Small intestine (tissue), 7 donors: ENCODE results near the gene PBRM1. TPM values are rescaled to one million over a fixed set of nuclear protein-coding genes. Genes with fewer than 3 reads are reported as not detected.

Experiments used
- DNase-seq, 2 donors: peaks; one replicate each; pipeline versions ENCODE4 v3.0.0 to v3.0.0-alpha.2; 2013
- FAIRE-seq: peaks from 2 replicates; lab custom pipeline; 2012; peaks lifted over from hg19 to GRCh38; lab: Jason Lieb, UNC
- H3K27ac ChIP-seq, 3 donors: one replicate each; pipeline ENCODE4 v1.5.1; 2013; ENCODE audit warnings: low read length in 2 of 3, mild to moderate bottlenecking in 2 of 3, control low read depth in 1 of 3, inconsistent platforms in 1 of 3, low read depth in 1 of 3, moderate library complexity in 1 of 3
- H3K27me3 ChIP-seq, 3 donors: one replicate each; pipeline ENCODE4 v1.6.1; 2013; ENCODE audit warnings: low read length in 3 of 3, inconsistent platforms in 1 of 3; ENCODE audit not compliant: control insufficient read depth in 3 of 3, insufficient read depth in 3 of 3
- H3K36me3 ChIP-seq, 3 donors: one replicate each; pipeline ENCODE4 v1.6.1; 2013; ENCODE audit warnings: low read length in 3 of 3, inconsistent platforms in 1 of 3, low read depth in 1 of 3, mild to moderate bottlenecking in 1 of 3, moderate library complexity in 1 of 3; ENCODE audit not compliant: control insufficient read depth in 3 of 3, insufficient read depth in 2 of 3
- H3K4me1 ChIP-seq, 3 donors: one replicate each; pipeline ENCODE4 v1.6.1; 2013; ENCODE audit warnings: low read length in 2 of 3, inconsistent platforms in 1 of 3, low read depth in 1 of 3, mild to moderate bottlenecking in 1 of 3, moderate library complexity in 1 of 3; ENCODE audit not compliant: control insufficient read depth in 3 of 3, insufficient read depth in 2 of 3
- H3K4me3 ChIP-seq, 3 donors: one replicate each; pipeline ENCODE4 v1.5.1; 2013; ENCODE audit warnings: low read length in 3 of 3, control low read depth in 1 of 3, inconsistent platforms in 1 of 3, low read depth in 1 of 3, mild to moderate bottlenecking in 1 of 3, moderate library complexity in 1 of 3
- H3K9me3 ChIP-seq, 2 donors: one replicate each; pipeline ENCODE4 v1.6.1; 2013; ENCODE audit warnings: low read depth in 1 of 2, low read length in 1 of 2; ENCODE audit not compliant: control insufficient read depth in 2 of 2, insufficient read depth in 1 of 2
- WGBS, 3 donors: extraction: QIAGEN DNeasy Blood & Tissue Kit; methylation state at CpG; one replicate each; pipeline ENCODE4 v1.1.7; 2013; 5-methylcytosine and 5-hydroxymethylcytosine counted together
- polyA plus RNA-seq, 4 donors: library from polyadenylated mRNA; stranded (reverse) in 3 of 4; unstranded in 1 of 4; fragments of 200-250 nt in 3 of 4; fragments of 120-200 nt in 1 of 4; gene quantifications; one replicate each; pipeline versions ENCODE4 v1.2.1 to v1.2.3, GENCODE V29; 2013
- donor health status: healthy with polysubstance abuse.
- donor health status: control.
- donor health status: control.
- donor health status: Bipolar disorder and iron deficiency.
- donor health status: healthy.

PBRM1 gene
- polyA plus RNA-seq, 4 donors: 6.7 to 36.2 (median 12.3) TPM

GRCh38 chr3:52507359-52507758 lies 178.4 kb downstream of the PBRM1 start:
- H3K27me3 ChIP-seq: no peaks in the 10 kb centered on the region
- H3K4me3 ChIP-seq: no peak overlapping the region
- no peaks in the 10 kb centered on the region for H3K9me3 ChIP-seq
- FAIRE-seq (no peak), DNase-seq (no peak)
- no peak overlapping the region for H3K27ac ChIP-seq
- no peaks in the 10 kb centered on the region for H3K4me1 ChIP-seq
- 63 to 70% (median 65%) methylated on average over 5 of the region's 5 CpGs for WGBS, 3 donors
- H3K36me3 ChIP-seq: peaks cover 0 to 4% (median 0%) of the 10 kb centered on the region in 3 donors

GRCh38 chr3:52506266-52506966 lies 179.3 kb downstream of the PBRM1 start:
- no peak overlapping the region for H3K4me3 ChIP-seq
- WGBS, 3 donors: 78 to 87% (median 87%) methylated on average over 25 to 27 of the region's 27 CpGs
- H3K4me1 ChIP-seq: no peaks in the 10 kb centered on the region
- no peak overlapping the region for H3K27ac ChIP-seq
- H3K9me3 ChIP-seq: no peaks in the 10 kb centered on the region
- H3K36me3 ChIP-seq: peaks cover 0 to 4% (median 0%) of the 10 kb centered on the region in 3 donors
- FAIRE-seq (no peak), DNase-seq (no peak)
- no peaks in the 10 kb centered on the region for H3K27me3 ChIP-seq

GRCh38 chr3:52504977-52505376 lies 180.7 kb downstream of the PBRM1 start:
- 83 to 90% (median 83%) methylated on average over 9 to 10 of the region's 10 CpGs for WGBS, 3 donors
- no peaks in the 10 kb centered on the region for H3K9me3 ChIP-seq
- no peak overlapping the region for H3K27ac ChIP-seq
- no peaks in the 10 kb centered on the region for H3K27me3 ChIP-seq
- DNase-seq (no peak), FAIRE-seq (no peak)
- H3K4me1 ChIP-seq: no peaks in the 10 kb centered on the region
- no peak overlapping the region for H3K4me3 ChIP-seq
- peaks cover 0 to 4% (median 0%) of the 10 kb centered on the region in 3 donors for H3K36me3 ChIP-seq

GRCh38 chr3:52503788-52504424 lies 181.8 kb downstream of the PBRM1 start:
- DNase-seq: no peak
- Histone ChIP-seq H3K27me3 (no peaks in the 10 kb centered on the region), H3K27ac (no peak overlapping the region), H3K4me3 (no peak overlapping the region), H3K4me1 (no peaks in the 10 kb centered on the region), H3K36me3 (peaks cover 0 to 4% (median 0%) of the 10 kb centered on the region in 3 donors), H3K9me3 (no peaks in the 10 kb centered on the region)
- FAIRE-seq: no peak
- WGBS, 3 donors: 39 to 65% (median 56%) methylated on average over 23 of the region's 23 CpGs

GRCh38 chr3:52502808-52503350 lies 182.8 kb downstream of the PBRM1 start:
- H3K9me3 ChIP-seq: no peaks in the 10 kb centered on the region
- no peak for FAIRE-seq
- no peak overlapping the region for H3K27ac ChIP-seq
- H3K27me3 ChIP-seq: no peaks in the 10 kb centered on the region
- WGBS, 3 donors: 89 to 93% (median 92%) methylated on average over 11 of the region's 11 CpGs
- H3K4me1 ChIP-seq: no peaks in the 10 kb centered on the region
- peaks cover 0 to 2% (median 0%) of the 10 kb centered on the region in 3 donors for H3K36me3 ChIP-seq
- H3K4me3 ChIP-seq: no peak overlapping the region
- DNase-seq: no peak

GRCh38 chr3:52502001-52502400 lies 183.7 kb downstream of the PBRM1 start:
- WGBS, 3 donors: 81 to 93% (median 82%) methylated on average over 11 of the region's 11 CpGs
- H3K36me3 ChIP-seq: peaks cover 0 to 2% (median 0%) of the 10 kb centered on the region in 3 donors
- H3K4me3 ChIP-seq: no peak overlapping the region
- DNase-seq (no peak), FAIRE-seq (no peak)
- H3K9me3 ChIP-seq: no peaks in the 10 kb centered on the region
- no peak overlapping the region for H3K27ac ChIP-seq
- no peaks in the 10 kb centered on the region for H3K4me1 ChIP-seq
- no peaks in the 10 kb centered on the region for H3K27me3 ChIP-seq

- H3K27ac ChIP-seq: no peak overlapping the region
- H3K4me3 ChIP-seq: no peak overlapping the region
- no peaks in the 10 kb centered on the region for H3K27me3 ChIP-seq
- no peaks in the 10 kb centered on the region for H3K4me1 ChIP-seq
- WGBS, 3 donors: 44 to 71% (median 58%) methylated on average over 10 to 11 of the region's 11 CpGs
- peaks cover 0 to 2% (median 0%) of the 10 kb centered on the region in 3 donors for H3K36me3 ChIP-seq
- FAIRE-seq (no peak), DNase-seq (no peak)
- no peaks in the 10 kb centered on the region for H3K9me3 ChIP-seq
Measured at GRCh38 chr3:52501046-52501445, 184.7 kb downstream of the PBRM1 start.

- H3K4me1 ChIP-seq: no peaks in the 10 kb centered on the region
- no peak overlapping the region for H3K4me3 ChIP-seq
- no peaks in the 10 kb centered on the region for H3K27me3 ChIP-seq
- peaks cover 0 to 11% (median 0%) of the 10 kb centered on the region in 3 donors for H3K36me3 ChIP-seq
- 63 to 75% (median 68%) methylated on average over 24 of the region's 24 CpGs for WGBS, 3 donors
- peak overlapping the region in 1 of 3 donors; percentile 39 for H3K27ac ChIP-seq
- H3K9me3 ChIP-seq: no peaks in the 10 kb centered on the region
- DNase-seq (no peak), FAIRE-seq (no peak)
Measured at GRCh38 chr3:52498137-52499054, 187.3 kb downstream of the PBRM1 start.
